ENCODE measurements around the gene WNT16.
A peak's percentile ranks its signal among the peaks of the same experiment; 100 is the strongest.

GRCh38 chr7:121366852-121367431 lies 38.1 kb downstream of the WNT16 start:
- peak; percentile 70 to 75 (median 75) for TF ChIP-seq CTCF (IDR thresholded peaks at IDR 0.05)
- no peak for TF ChIP-seq POLR2A (IDR thresholded peaks at IDR 0.05)
- no peak for TF ChIP-seq POLR2AphosphoS5 (IDR thresholded peaks at IDR 0.05)

All from breast epithelium (tissue), 3 donors.